Activated CD8-positive, alpha-beta memory T cell treated with anti-CD3 and anti-CD28 coated beads, Interleukin-2, amount 50 U/mL, for 4 hours (primary cell): ENCODE results near the gene AGK.
"Not testable (repeated sequence)": the region's sequence is repeated elsewhere in the genome, so short reads cannot be mapped to it uniquely, and the experiment has no call there.

Source experiments
- DNase-seq: peaks from one replicate; pipeline ENCODE4 v3.0.0-alpha.2; 2020

Gene AGK

GRCh38 chr7:141686074-141686473 is 134.9 kb downstream of the AGK start:
- no peak for DNase-seq

- no peak for DNase-seq
These were observed 135.5 kb downstream of the AGK start for GRCh38 chr7:141686670-141687069.

GRCh38 chr7:141688043-141688442 is 136.8 kb downstream of the AGK start:
- DNase-seq = no peak

GRCh38 chr7:141689072-141689825 is 138.0 kb downstream of the AGK start:
- DNase-seq = not testable (repeated sequence)

- no peak for DNase-seq
These were observed 140.3 kb downstream of the AGK start for GRCh38 chr7:141691540-141691939.

- DNase-seq = no peak
These were observed 140.8 kb downstream of the AGK start for GRCh38 chr7:141691961-141692360.

GRCh38 chr7:141693082-141693481 is 141.9 kb downstream of the AGK start:
- no peak for DNase-seq

- no peak for DNase-seq
These were observed 144.6 kb downstream of the AGK start for GRCh38 chr7:141695803-141696289.

- no peak for DNase-seq
These were observed 145.1 kb downstream of the AGK start for GRCh38 chr7:141696348-141696747.

GRCh38 chr7:141697211-141697871 is 146.1 kb downstream of the AGK start:
- no peak for DNase-seq

GRCh38 chr7:141698247-141699015 is 147.2 kb downstream of the AGK start:
- DNase-seq = no peak

- no peak for DNase-seq
These were observed 148.7 kb downstream of the AGK start for GRCh38 chr7:141699860-141700259.

- DNase-seq = no peak
These were observed 149.2 kb downstream of the AGK start for GRCh38 chr7:141700296-141700847.

- peak; percentile 19 for DNase-seq
These were observed 149.7 kb downstream of the AGK start for GRCh38 chr7:141700848-141701371.

GRCh38 chr7:141701489-141702046 is 150.4 kb downstream of the AGK start:
- peak; percentile 64 for DNase-seq

- peak; percentile 52 for DNase-seq
These were observed 150.9 kb downstream of the AGK start, which contains the start of gene DENND11 for GRCh38 chr7:141702047-141702567. DENND11 (minus strand) TSS chr7:141702166; CDS start chr7:141702153, 13 bp downstream.

GRCh38 chr7:141702892-141703291 is 151.7 kb downstream of the AGK start:
- no peak for DNase-seq

- no peak for DNase-seq
These were observed 152.9 kb downstream of the AGK start for GRCh38 chr7:141704112-141704511.

GRCh38 chr7:141704741-141705140 is 153.5 kb downstream of the AGK start:
- no peak for DNase-seq
